Measurements from ENCODE around the gene POLR3K.
"Not testable (repeated sequence)": the region's sequence is repeated elsewhere in the genome, so short reads cannot be mapped to it uniquely, and the experiment has no call there.

GRCh38 chr16:33154-33876 is 20.1 kb downstream of the POLR3K start:
- TF ChIP-seq EZH2 (IDR thresholded peaks at IDR 0.05; ENCODE audit: borderline replicate concordance, low read length); CTCF (IDR thresholded peaks at IDR 0.05; ENCODE audit: low read length): not testable (repeated sequence)

All from OCI-LY1 (cell line).